ENCODE results near the gene ABI2.
"Not testable (repeated sequence)": the region's sequence is repeated elsewhere in the genome, so short reads cannot be mapped to it uniquely, and the experiment has no call there.

ABI2 gene

DNA sequence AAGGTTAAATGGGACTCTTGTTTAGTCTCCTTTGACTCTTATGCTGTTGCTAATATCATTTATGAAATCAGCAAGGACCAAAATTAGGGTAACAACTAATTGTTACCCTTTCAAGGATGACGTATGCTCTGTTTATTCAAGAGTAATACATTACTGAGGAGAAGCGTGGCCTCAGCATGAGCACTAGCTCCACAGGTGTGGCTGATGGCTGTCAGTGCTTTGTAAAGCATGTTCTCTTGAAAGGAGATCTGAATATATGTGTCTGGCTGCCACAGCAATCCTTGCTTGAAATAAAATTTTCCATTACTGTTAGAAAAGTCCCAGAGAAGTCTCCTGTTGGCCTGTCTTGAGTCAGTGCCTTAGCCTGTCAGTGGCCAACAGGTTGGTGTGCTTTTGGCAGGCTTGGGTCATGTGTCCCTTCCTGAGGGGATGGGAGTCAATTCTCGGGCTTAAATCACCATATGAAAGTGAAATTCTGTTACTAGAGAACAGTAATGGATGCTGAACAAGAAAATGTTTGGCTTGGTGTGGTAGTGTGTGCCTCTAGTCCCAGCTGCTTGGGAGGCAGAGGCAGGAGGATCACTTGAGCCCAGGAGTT, 32.7 kb downstream of the ABI2 start:
- DNase-seq = peak; percentile 8 to 34

DNA sequence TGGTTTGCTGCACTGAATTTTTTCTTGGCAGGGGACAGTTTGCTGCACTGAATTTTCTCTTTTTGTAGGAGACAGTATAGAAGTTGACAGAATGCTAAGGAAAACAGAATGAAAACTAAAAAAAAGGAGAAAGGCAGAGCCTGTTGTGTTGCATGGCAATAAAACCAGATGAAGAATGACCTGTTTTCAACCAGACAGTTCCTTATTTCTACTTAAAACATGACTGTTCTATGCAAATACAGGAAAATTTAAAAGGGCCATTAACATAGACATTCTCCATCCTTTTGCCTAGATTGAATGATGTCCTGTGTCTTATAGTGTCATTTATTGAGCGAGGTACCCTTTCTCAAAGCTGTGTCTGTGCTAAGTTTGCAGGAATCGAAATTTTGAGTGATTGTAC, 33.3 kb downstream of the ABI2 start:
- no peak for DNase-seq

DNA sequence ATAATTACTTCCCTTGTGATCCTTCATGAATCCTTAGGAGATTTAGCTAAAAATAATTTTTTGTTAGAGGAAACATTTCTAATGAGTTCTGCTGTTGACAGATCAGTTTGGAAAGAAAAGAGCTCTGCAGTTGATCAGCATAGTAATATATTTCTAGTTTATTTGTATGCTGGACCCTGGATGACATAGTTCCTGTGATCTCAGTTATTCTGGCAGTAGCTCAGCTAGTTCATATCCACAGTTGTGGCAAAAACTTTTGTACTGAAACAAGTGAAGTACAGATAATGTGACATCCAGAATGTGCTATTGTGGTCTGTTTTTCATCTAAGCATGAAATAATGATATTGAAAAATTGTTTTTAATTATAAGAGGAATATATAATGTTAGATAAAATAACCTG, 33.7 kb downstream of the ABI2 start:
- no peak for DNase-seq

DNA sequence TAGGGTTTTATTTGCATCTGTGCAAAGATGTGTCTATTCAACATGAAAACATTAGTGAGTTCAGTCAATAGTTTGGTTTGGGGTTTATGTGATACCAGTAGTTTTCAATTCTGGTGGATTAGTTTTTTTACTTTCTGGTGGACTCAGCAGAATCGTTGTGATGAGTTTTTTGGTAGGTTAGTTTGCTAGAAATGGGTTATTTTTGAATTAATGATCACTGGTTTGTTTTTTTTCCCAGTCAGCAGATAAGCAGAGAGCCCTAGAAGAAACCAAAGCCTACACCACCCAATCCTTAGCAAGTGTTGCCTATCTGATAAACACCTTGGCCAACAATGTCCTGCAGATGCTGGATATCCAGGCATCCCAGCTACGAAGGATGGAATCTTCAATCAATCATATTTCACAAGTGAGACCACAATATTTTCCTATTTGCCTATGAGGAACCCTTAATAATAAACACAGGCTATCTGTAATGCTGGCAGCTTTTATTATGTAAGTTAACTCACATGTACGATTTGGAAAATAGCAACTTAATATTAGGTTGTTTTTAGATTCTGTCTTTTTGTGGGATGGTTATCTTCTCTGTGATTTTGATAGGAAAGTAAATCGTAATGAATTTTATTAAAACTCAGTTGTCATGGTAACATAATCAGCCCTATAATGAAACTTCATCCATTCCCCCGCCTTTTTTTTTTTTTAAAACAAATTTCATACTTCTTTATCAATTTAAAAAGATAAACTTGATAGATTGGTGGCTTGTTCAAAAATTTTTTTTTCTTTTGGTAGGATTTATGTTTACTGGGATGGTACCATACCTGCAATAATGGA, 38.7 kb downstream of the ABI2 start:
- no peak for DNase-seq

DNA sequence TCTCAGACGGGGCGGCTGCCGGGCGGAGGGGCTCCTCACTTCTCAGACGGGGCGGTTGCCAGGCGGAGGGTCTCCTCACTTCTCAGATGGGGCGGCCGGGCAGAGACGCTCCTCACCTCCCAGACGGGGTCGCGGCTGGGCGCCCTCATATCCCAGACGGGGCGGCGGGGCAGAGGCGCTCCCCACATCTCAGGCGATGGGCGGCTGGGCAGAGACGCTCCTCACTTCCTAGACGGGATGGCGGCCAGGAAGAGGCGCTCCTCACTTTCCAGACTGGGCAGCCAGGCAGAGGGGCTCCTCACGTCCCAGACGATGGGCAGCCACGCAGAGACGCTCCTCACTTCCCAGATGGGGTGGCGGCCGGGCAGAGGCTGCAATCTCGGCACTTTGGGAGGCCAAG, 44.5 kb downstream of the ABI2 start:
- DNase-seq = not testable (repeated sequence)

DNA sequence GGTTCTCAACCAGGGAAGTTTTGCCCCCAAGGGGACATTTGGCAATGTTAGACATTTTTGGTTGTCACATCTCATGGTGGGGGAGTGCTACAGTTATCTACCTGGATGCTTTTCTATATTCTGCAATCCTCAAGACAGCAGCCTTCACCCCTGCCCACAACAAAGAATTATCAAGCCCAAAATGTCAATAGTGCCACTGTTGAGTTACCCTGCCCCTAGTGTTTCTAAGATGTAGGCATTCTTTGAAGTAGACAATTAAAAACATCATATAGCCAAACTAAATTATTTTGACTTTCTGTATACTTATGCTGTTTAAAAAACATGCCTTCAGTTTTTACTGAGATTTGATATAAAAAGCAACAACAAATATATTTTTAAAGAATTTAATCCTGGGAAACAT, 48.0 kb downstream of the ABI2 start:
- DNase-seq = no peak

DNA sequence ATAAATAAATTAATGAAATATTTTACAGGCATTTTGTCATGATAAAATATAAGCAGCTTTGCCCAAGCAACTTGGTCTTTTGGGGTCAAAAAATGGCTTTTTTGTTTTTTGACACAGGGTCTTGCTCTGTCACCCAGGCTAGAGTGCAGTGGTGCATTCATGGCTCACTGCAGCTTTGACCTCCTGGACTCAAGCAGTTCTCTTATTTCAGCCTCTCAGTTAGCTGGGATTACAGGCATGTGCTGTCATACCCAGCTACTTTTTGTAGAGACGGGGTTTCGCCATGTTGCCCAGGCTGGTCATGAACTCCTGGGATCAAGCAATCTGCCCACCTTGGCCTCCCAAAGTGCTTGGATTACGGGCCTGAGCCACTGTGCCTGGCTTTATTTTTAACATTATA, 51.0 kb downstream of the ABI2 start:
- DNase-seq = no peak

DNA sequence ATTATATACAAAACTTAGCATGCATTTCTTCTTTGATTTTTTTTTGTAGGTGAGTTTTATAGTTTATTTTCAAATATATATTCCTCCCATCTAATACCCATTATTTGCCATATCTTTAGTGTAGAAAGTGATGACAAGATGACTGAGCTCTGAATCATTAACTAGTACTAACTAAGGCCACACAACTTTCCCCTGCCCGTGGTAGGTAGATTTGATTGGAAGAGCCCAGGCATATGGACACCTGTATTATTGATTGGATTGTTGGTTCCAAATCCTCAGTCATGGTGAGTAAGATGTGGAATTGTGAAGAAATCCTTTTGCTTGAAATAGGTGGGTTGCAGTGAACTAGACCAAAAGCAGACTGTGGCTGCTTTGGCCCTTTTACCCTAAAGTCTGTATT, 54.8 kb downstream of the ABI2 start:
- DNase-seq = no peak

DNA sequence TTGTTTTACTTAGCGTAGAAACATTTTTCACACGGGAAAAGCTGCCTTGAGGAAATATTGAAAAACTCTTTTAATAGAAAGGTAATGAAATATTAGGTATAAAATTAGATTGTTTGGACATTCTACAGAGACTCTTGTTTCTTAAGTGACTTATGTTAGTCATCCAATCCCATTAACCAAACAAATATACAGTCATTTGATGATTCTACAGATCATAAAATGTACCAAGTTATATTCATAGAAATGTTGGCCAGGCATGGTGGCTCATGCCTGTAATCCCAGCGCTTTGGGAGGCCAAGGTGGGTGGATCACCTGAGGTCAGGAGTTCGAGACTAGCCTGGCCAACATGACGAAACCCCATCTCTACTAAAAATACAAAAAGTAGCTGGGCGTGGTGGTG, 60.0 kb downstream of the ABI2 start:
- not testable (repeated sequence) for DNase-seq

DNA sequence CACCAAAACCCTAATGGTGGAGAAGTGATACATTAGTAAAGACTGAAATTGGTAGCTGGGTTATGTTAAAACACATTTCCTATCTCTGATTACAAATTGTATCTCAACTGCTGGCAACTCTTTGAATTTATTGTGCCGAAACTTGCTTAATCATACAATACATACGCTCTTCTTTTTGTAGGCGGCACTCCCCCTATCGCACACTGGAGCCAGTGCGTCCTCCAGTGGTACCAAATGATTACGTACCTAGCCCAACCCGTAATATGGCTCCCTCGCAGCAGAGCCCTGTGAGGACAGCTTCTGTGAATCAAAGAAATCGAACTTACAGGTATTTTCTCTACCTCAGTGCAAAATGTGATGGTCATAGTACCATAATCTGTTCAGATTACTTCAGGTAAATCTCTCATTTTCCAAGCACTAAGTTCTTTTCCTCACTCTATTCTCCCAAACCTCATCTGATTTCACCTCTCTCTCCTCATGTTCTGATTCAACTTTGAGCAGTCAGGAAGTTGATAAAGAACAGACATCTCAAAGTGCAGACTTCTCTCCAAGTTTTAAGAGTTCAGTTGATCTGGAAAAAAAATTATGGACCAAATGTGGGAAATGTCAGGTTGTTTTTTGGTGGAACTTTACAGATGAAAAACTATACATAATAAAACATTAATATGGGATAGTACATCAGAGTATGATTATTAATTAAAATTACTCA, 66.5 kb downstream of the ABI2 start:
- DNase-seq = no peak

DNA sequence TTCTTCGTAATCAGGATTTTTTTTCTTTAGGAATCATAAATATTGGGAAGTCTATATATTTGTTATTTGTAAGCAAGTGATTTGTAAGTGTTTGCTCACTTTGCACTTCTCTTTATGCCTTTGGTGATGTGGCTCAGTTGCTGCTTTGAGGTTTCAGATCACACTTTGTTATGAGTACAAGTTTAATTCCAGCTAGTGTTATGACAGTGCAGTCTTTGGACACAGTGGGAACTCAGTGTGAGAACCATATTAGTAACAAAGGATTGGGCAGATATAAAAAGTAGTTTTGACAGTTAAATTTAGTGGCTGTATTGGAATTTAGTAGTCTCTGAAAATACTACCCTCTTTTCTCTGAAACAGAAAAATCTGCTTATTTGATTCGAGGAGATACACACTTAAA, 67.7 kb downstream of the ABI2 start:
- DNase-seq = no peak

DNA sequence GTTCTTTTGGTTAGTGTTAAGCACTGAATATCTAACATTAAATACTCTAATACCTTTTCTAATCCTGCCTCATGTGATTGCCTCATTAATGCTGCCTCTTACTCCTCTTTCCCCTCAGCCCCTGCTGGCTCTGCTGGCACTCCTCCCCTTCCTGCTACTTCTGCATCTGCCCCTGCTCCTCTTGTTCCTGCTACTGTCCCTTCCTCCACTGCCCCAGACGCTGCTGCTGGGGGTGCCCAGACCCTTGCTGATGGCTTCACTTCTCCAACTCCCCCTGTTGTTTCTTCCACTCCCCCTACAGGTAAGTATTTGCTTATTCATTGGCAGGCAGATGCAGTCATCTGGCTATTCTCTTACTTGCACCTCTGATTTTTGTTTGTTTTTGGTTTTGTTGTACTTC, 68.5 kb downstream of the ABI2 start:
- no peak for DNase-seq

DNA sequence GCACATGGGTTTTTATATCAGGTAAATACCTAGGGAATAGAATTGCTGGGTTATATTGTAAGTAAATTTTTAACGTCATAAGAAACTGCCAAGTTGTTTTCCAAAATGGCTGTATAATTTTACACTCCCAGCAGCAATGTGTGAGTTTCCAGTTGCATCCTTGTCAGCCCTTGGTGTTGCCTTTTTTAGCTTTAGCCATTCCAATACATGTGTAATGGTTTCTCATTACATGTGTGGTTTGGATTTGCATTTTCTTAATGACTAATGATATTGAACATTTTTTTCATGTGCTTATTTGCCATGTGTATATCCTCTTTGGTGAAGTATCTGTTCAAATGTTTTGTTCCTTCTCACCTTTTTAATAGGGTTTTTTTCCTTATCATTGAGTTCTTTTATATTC, 70.8 kb downstream of the ABI2 start:
- DNase-seq = no peak

DNA sequence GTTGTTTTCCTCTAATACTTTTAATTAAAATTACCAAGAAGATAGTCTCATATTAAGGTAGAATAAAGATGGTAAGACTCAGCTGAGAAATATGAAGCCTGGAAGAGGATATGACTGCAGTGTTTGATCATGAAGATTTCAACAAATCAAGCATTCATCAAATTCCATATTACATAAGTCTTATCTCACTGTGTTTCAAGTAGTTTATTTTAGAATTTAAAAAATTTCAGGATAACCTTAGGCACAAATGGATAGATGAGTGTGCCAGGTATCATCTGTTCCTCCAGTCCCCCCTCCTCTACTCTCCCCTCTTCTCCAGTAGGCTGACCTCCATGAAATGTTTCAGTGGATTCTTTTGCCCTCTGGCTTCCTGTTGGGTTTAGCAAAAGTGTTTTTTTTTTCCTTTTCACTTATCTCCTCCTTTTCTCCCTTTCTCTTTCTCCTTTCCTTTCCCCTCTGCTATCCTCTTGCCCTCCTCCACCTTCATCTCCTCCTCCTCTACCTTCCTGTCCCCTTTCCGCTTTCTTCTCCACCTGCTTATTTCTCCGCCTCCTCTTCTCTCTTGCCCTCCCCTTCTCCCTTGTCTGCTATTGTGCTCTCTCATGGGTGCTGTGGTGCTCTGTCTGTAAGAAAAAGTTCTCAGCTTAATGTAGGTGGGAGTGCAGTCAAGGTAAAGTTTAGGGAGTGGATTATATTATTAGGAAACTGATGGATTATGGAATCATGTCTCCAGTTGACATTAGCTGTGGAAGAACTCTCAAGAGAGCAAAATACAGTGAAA, 72.8 kb downstream of the ABI2 start:
- no peak for DNase-seq

DNA sequence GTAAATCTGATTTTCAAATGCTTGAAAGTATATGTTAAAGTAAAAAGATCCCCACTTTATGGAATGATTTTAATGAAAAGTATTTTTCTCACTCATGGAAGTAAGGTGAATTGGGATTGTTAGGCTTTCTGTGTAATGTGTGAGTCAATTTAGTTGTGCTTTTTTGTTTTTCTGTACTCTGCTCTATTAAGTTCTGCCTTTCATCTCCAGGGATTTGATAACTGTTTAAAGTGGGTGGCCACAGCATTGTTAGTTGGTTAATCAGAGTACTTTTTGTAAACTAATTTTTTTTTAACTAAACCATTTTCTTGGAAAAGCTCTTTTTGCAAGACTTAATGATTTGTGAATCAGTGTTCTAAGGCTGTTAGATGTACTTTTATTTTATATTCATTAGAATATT, 76.8 kb downstream of the ABI2 start:
- no peak for DNase-seq

DNA sequence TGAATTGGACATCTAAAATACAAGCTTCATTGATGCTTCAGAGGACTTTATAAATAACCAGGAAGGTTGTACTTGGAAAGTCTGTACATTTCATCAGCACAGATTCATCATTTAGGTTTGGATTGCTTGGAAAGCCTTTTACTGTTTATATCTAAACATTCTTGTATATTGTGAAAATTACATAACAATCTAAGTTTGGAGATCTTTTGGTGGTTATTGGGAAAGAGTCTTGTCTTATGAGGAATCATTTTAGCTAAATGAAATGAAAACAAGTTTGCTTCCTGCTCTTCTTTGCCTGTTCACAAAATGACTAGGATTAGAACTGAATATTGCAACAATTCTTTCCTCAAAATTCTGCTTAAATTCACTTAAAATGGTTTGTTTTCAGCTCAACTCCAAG, 79.3 kb downstream of the ABI2 start:
- no peak for DNase-seq

DNA sequence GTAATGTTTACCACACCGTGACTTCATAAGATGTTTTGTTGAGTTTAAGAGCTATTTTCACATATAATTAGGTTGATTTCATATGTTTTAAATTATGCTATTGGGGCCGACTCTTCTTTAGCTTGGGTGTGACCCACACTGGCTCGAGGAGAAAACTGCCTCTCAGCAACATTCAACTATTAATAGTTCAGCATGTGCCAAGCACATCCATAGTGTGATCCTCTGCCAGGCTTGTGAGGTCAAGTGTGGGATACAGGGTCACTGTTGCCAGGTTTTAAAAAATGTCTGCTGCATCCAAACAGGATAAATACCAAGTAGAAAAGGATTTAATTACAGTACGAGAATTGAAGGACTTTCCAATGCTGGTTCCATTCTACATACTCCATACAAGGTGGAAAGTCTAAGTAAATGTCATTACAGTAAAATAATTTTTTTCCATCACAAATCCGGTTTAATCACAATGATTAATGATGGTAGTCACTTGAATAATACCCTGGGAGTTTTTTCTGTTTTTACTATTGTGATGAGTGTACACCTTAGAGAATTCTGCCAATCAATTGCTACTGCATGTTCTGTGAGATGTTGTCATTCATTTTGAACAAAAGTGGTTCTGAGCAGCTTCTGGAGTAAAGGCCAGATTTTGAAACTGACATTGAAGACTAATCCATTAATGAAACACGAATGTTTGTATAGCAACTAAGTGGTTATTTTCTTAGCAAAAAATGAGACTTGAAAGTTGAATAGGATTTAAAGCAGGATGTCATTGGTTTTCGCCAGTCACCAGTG, 84.5 kb downstream of the ABI2 start:
- DNase-seq = no peak

DNA sequence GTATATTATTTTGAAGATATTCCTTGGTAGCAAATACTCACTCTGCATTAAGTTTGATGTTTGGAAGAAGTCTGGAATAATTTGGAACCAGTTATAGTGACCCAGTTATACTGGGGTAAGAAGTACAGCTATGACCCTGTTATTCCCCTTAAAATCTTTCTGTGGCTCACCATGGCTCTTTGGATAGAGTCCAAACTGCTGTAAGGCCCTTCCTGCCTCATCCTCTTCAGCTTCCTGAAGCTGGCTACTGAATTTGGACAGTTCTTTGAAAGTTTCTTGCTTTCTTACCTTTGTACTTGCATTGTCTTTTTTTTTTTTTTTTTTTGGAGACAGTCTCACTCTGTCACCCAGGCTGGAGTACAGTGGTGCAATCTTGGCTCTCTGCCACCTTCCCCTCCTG, 85.6 kb downstream of the ABI2 start:
- no peak for DNase-seq

DNA sequence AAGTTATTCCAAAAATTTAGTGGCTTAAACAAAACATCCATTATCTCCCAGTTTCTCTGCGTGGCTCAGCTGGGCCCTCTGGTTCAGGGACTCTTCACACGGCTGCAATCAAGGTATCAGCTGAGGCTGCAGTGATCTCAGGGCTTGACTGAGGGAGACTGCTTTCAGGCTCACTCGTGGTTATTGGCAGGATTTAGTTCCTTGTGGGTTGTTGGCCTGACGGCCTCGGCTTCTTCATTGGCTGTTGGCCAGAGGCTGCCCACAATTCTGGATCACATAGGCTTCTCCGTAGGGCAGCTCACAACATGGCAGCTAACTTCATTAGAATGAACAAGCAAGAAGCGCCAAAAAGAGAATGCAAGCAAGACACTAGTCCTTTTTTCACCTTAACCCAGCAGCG, 90.1 kb downstream of the ABI2 start:
- no peak for DNase-seq

DNA sequence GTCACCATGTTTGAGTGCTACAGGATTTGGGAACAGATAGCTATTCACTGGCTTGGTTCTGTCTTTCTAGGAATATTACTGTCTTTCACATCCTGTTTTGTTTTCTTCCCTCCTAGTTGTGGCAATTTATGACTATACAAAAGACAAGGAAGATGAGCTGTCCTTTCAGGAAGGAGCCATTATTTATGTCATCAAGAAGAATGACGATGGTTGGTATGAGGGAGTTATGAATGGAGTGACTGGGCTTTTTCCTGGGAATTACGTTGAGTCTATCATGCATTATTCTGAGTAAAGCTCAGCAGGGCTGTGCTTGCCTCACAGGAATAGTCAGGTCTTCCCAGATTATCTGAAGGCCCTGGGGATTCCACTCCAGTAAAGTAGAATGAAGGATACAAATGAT, 98.9 kb downstream of the ABI2 start:
- DNase-seq = no peak

DNA sequence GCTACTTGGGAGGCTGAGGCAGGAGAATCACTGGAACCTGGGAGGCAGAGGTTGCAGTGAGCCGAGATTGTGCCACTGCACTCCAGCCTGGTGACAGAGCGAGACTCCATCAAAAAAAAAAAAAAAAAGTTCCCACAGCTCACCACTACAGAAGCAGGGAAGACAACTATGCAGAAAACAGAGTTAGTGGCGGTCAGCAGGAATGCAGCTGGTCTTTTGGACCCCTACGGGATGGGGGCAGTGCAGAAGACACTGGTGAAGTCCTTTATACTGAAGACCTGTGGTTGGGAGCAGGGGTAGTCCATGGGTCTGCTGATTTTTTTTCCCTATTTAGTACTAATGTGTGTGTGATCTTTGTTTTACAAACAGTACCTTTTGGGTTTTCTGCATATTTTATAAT, 101.4 kb downstream of the ABI2 start:
- not testable (repeated sequence) for DNase-seq

DNA sequence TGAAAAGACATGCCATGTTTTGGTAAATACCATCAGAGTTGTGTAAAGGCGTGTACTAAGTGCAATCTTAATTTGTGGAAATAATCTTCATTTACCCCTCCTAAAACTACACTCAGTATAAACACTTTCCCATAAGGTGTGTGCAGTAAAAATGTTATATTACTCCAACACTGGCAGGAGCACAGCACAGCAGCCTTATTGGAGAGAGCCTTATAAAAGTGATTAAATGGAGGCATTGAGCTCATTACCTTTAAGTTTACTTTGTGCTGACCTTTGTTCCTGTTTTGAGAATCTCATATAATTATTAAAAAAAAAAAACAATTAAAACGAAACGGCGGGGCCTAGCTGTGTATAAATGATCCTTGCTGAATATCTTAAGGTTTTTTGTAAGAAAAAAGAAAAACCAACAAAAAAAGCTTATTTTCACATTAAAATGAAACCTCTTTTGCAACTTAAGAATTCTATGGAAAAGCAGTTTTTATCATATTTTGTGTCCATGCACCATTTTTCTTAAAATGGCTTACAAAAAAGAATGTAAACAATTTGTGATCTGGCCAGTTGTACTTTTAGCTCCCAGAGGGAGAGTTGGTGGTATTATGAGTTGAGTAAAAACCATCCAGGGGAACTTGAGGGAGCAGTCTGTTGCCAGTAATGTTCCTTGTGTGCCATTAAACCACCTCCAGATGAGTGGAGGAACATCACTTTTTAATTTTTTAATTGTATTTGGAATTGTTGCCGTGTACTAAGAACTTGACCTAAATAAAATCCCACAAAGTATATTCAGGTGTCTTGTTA, 103.4 kb downstream of the ABI2 start:
- no peak for DNase-seq

Data from NCI-H2081 (cell line).